NT2/D1 (cell line): ENCODE measurements around the gene DIRAS1.

Experiments
- SUZ12 ChIP-seq: IDR thresholded peaks from 2 replicates; pipeline ENCODE4 v1.6.1; 2011; ENCODE audit not compliant: insufficient read length, insufficient read depth; ENCODE audit errors: extremely low read depth
- YY1 ChIP-seq: IDR thresholded peaks from 2 replicates; pipeline ENCODE4 v1.6.1; 2011; ENCODE audit not compliant: insufficient read length, insufficient read depth
- ZNF274 ChIP-seq: IDR thresholded peaks from 2 replicates; pipeline ENCODE4 v1.6.1; 2011; ENCODE audit warnings: mild to moderate bottlenecking, low read depth, low read length

- no peak for TF ChIP-seq ZNF274
- TF ChIP-seq SUZ12: no peak
- no peak for TF ChIP-seq YY1
Observed at GRCh38 chr19:2739602-2740313, 18.6 kb upstream of the DIRAS1 start, which contains the start of gene SLC39A3.
